ENCODE measurements around the gene FABP3. TPM values are rescaled to one million over a fixed set of nuclear protein-coding genes. Genes with fewer than 3 reads are reported as not detected.

FABP3 gene
- total and polyA plus RNA-seq, 10 of the 15 experiments (the other 5 are each of a cell fraction or from before 2014, with no cell fraction given): 0.36 to 1.2 (median 0.67) TPM; not detected in 2

DNA sequence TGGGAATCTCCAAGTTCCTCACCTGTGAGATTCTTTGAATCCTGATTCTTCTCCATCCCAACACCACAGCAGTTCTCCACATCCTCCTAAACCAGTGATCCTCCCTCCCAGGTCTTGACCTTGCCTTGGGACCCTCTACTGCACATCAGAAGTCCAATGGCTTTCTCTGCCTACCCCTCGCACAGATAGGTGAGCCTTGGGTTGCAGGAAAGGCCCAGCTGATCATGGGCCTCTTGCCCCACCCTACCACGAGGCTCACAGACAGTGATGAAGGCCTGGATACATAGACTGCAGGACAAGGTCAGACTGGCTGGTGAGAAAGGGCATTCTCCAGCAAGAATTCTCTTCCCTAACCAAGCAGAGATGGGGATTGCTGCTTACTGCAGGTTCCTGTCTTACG lies 825 bp downstream of the FABP3 start (continued):
- TF ChIP-seq NFYA (IDR thresholded peaks at IDR 0.05; ENCODE audit: borderline replicate concordance, low read depth, low read length) (no peak), EZH2 (IDR thresholded peaks at IDR 0.05; ENCODE audit: borderline replicate concordance, control insufficient read depth, low read depth, low read length) (no peak), EED (IDR thresholded peaks at IDR 0.05; ENCODE audit: low read depth) (no peak), ZZZ3 (IDR thresholded peaks at IDR 0.05; ENCODE audit: control insufficient read depth, insufficient read length, low read depth) (no peak), NRF1 (conservative IDR thresholded peaks at IDR 0.05; ENCODE audit: low read depth, low read length) (no peak), EGR1 (IDR thresholded peaks at IDR 0.05; ENCODE audit: borderline replicate concordance in 1 of 2, low read depth in 2 of 2, low read length in 2 of 2) (no peak), SRF (IDR thresholded peaks at IDR 0.05; ENCODE audit: low read depth in 2 of 2, low read length in 2 of 2) (no peak), STAT1 (conservative IDR thresholded peaks at IDR 0.05) (no peak)

DNA sequence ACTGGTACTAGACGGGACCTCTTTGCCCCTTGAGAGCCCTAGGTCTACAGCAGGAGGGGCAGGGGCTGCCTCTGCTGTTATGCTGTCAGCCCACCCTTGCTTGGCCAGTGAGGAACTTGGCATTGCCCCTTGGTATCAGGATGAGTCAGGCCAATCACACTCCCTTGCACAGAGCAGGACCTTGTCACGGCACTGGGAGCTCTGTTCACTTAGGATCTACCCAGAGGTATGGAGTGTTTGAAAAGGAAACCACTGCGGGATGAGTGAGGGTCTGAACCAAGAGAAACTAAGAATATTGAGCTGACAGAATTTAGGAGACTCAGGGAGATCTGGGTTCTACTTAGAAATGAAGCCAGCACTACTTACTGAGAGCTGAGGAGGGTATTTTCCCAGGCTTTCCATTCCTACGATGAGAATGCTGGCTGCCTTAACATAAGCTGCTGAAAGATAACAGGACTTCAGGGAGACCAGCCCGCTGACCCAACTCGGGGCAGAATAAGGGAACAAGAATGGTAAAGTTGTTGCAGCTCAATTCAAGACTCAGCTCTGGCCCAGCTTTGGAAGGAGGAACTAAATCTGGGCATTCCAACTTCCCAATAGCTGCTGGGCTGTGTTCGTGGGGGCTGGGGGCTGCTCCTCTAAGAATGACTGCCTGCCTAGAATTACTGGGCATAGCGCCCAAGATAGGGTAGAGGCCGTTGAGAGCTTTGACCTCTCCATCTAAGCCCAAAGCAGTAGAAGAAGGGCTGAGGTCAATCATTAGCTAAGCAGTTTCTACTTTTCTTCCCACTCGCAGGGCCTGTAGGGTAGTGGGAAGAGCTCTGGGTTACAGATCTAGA lies 1.5 kb downstream of the FABP3 start:
- Histone ChIP-seq H3K4me2 (ENCODE audit: control insufficient read depth, insufficient read depth) (no peak overlapping the region), H3K79me2 (ENCODE audit: control insufficient read depth, insufficient read depth, low read length) (no peaks in the 10 kb centered on the region), H3K27ac (ENCODE audit: control insufficient read depth, insufficient read depth) (no peak overlapping the region), H3K9me3 (replicated peaks; ENCODE audit: control insufficient read depth, insufficient read depth, low read length) (no peaks in the 10 kb centered on the region), H3K9ac (ENCODE audit: control insufficient read depth, insufficient read depth, low read length) (no peak overlapping the region), H3K4me1 (ENCODE audit: control insufficient read depth, insufficient read depth, low read length) (no peaks in the 10 kb centered on the region), H4K20me1 (ENCODE audit: control insufficient read depth, insufficient read depth) (no peaks in the 10 kb centered on the region), H2AFZ (ENCODE audit: control insufficient read depth, low read depth, low read length) (no peak overlapping the region), H3K36me3 (ENCODE audit: control insufficient read depth in 2 of 2, insufficient read depth in 2 of 2, low read length in 1 of 2) (peaks cover 0 to 2% of the 10 kb centered on the region in 2 experiments; a peak in 2 of 4 replicates), H3K4me3 (no peak overlapping the region), H3K27me3 (replicated peaks in 1 of 2; ENCODE audit: control insufficient read depth in 2 of 2, insufficient read depth in 2 of 2, low read length in 1 of 2) (no peaks in the 10 kb centered on the region)
- ATAC-seq: no peak
- DNase-seq (ENCODE audit: low read depth, low spot score): no peak
- no TSS peak for BruUV-seq (replicated peaks)
- FAIRE-seq: no peak
- ChIA-PET POLR2A (no interaction called here), RAD21 (ENCODE audit: unreplicated experiment) (interaction anchor here (0.9 to 1.0 kb wide), 2 partner anchors 24 to 178 kb away, joined by 3 to 4 read pairs; no protein-coding TSS in a partner anchor), SMC1A (ENCODE audit: uncharacterized antibody, unreplicated experiment) (interaction anchor here (1.1 to 1.6 kb wide), 2 partner anchors 13 to 23 kb away, joined by 3 to 4 read pairs; no protein-coding TSS in a partner anchor), CTCF (interaction anchor here (0.9 to 5.5 kb wide), 5 partner anchors 24 to 186 kb away, joined by 3 to 42 read pairs (median 3); no protein-coding TSS in a partner anchor)
- in situ Hi-C loops (cut with MboI): no loop called here
- 87% methylated on average over 10 of the region's 10 CpGs for WGBS (ENCODE audit: insufficient coverage, insufficient replicate concordance, low lambda C conversion rate, missing lambda C conversion rate)
- intact Hi-C loops (cut with micrococcal nuclease; ENCODE audit: unreplicated experiment): no loop called here
- TF ChIP-seq CBFB (IDR thresholded peaks at IDR 0.05; ENCODE audit: low read depth): no peak

Measured in GM12878 (cell line).